ENCODE data around the gene PRDX2.
A peak's percentile ranks its signal among the peaks of the same experiment; 100 is the strongest.

PRDX2 gene

DNA sequence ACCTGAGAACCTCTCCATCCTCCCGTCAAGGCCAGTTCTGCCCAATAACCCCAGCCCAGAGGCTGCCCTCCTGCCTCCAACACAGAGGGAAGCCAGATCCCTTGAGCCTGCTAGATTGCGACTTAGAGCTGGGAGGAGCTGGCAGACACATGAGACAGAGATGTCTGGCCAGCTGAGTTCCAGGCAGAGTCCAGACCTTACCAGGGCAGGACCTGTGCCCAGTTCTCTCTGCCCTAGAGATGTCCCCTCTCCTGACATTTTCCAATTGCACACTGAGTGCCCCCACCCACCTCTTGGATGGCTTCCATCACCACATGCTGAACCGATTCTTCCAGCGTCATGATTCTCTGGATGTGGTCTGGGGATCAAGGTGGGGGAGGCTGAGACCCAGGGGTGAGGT is 29.3 kb downstream of the PRDX2 start:
- Mint-ChIP-seq H3K27me3 (no peaks in the 10 kb centered on the region), H3K4me3 (no peak overlapping the region), H3K27ac (no peak overlapping the region), H3K9me3 (no peaks in the 10 kb centered on the region), H3K36me3 (ENCODE audit: low read depth) (peaks cover 43% of the 10 kb centered on the region), H3K4me1 (ENCODE audit: low read depth) (peaks cover 24% of the 10 kb centered on the region)
- intact Hi-C loops (cut with micrococcal nuclease): no loop called here

DNA sequence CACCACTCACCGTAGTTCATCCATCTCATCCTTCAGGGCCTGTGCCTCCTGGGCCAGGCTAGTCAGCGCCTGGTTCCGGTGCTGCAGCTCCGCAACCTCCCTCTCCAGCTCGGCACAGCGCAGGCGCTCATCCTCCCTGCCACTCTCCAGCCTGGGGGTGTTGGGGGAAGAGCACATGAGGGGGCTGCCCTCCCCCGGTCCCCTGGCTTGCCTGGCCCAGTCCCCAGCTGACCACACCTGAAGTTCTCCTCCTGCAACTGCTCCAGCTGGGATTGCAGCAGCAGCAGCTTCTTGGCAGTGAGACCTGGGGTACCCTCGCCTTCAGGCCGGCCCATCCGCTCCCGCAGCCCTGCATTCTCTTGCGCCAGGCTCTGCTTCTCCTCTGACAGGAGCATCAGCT is 30.7 kb downstream of the PRDX2 start:
- H3K27ac Mint-ChIP-seq: no peak overlapping the region
- intact Hi-C loops (cut with micrococcal nuclease): no loop called here

DNA sequence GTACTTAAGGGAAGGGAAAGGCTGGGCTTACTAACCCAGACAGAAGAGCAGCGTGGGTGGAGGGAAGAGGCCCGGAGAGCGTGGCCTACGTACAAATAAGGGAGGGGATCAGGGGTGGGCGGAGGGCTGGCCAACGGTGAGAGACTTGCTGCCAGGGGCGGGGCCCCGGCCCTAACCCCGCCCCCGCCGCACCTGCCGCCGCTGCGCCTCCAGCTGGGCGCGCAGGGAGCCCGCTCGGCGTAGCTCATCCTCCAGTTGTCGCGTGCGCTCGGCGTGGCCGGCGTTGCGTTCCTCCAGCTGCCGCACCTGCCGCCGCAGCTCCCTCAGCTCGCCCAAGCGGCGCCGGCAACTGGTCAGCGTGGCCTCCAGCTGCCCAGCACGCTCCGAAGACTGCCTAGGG is 31.9 kb downstream of the PRDX2 start:
- no peaks in the 10 kb centered on the region for H3K27me3 Mint-ChIP-seq
- H3K4me3 Mint-ChIP-seq: no peak overlapping the region
- peaks cover 27% of the 10 kb centered on the region for H3K4me1 Mint-ChIP-seq (ENCODE audit: low read depth)
- no peaks in the 10 kb centered on the region for H3K9me3 Mint-ChIP-seq
- peaks cover 69% of the 10 kb centered on the region for H3K36me3 Mint-ChIP-seq (ENCODE audit: low read depth)
- intact Hi-C loops (cut with micrococcal nuclease): no loop called here
- no peak overlapping the region for H3K27ac Mint-ChIP-seq

More for the DNA sequence above, 30.7 kb downstream of the PRDX2 start:
- Mint-ChIP-seq H3K27me3 (no peaks in the 10 kb centered on the region), H3K4me3 (no peak overlapping the region), H3K9me3 (no peaks in the 10 kb centered on the region), H3K36me3 (ENCODE audit: low read depth) (peaks cover 57% of the 10 kb centered on the region), H3K4me1 (ENCODE audit: low read depth) (peaks cover 29% of the 10 kb centered on the region)

DNA sequence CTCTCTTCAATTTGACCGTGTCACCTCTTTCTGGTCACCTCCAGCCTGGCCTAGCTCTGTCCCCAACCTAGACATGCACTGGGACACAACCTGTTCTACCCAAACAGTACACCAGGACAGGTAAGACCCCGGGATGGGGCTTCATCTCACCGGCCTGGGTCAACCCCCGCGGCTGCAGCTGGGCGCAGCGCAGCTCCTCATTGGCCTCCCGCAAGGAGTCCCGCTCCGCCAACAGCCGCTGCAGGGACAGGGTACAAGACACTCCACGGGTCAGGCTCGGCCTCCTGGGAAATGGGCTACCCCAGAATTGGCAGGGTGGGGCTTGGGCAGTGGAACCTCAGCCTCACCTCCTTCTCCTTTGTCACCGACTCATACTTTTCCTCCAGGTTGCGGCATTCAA is 33.9 kb downstream of the PRDX2 start:
- intact Hi-C loops (cut with micrococcal nuclease): loop anchor here (2.0 kb wide), 1 partner anchor 79 kb away; no protein-coding TSS in a partner anchor
- H3K9me3 Mint-ChIP-seq: no peaks in the 10 kb centered on the region
- H3K36me3 Mint-ChIP-seq (ENCODE audit: low read depth): peaks cover 79% of the 10 kb centered on the region
- no peak overlapping the region for H3K4me3 Mint-ChIP-seq
- H3K27ac Mint-ChIP-seq: no peak overlapping the region
- no peaks in the 10 kb centered on the region for H3K27me3 Mint-ChIP-seq
- peaks cover 10% of the 10 kb centered on the region for H3K4me1 Mint-ChIP-seq (ENCODE audit: low read depth)

DNA sequence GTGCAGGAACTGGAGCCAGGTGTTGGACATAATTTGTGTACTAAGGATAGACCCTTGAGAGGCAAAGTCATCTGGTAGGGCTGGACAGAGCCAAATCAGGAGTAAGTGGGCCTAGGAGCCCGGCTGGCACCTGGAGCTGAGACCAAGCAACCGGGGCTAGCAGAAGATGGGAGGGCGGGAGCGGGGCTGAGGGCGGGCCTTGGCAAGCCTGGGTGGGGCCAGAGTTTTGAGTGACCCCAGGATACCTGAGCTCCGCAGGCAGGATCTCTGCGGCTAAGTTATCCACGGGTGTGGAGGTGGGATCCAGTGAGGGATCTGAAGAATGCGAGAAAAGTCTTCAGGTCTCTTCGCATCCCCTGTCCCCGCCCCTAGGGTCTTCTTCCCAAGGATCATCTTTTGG is 34.5 kb downstream of the PRDX2 start:
- H3K36me3 Mint-ChIP-seq (ENCODE audit: low read depth): peaks cover 85% of the 10 kb centered on the region
- H3K4me1 Mint-ChIP-seq (ENCODE audit: low read depth): peaks cover 7% of the 10 kb centered on the region
- H3K27ac Mint-ChIP-seq: no peak overlapping the region
- intact Hi-C loops (cut with micrococcal nuclease): loop anchor here (2.0 kb wide), 1 partner anchor 80 kb away; no protein-coding TSS in a partner anchor
- H3K9me3 Mint-ChIP-seq: no peaks in the 10 kb centered on the region
- no peaks in the 10 kb centered on the region for H3K27me3 Mint-ChIP-seq
- H3K4me3 Mint-ChIP-seq: no peak overlapping the region

DNA sequence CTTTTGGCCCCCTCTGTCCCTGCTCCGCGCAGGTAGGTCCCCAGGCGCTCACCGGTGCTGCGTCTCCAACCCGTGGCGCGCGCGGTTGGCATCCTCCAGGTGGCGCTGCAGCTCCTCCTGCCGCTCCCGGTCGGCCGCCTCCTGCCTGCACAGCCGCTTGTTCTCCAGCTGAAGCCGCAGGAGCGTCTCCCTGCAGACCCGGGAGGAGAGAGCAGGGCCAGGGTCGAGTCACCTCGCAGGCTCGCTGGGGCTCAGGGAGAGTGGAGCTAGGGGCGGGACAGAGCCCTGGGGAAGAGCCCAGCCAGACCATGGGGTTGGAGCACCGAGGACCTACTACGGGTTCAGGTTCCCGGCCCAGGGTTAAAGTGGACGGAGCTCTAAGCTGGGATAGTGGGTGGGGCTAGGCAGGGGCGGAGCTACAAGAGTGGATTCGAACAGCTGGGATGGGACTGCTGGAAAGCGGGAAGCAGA is 35.5 kb downstream of the PRDX2 start:
- intact Hi-C loops (cut with micrococcal nuclease): loop anchor here (2.0 kb wide), 1 partner anchor 81 kb away; no protein-coding TSS in a partner anchor
- Mint-ChIP-seq H3K27me3 (no peaks in the 10 kb centered on the region), H3K36me3 (ENCODE audit: low read depth) (peaks cover 89% of the 10 kb centered on the region), H3K27ac (peak overlapping the region; percentile 60), H3K4me3 (peak overlapping the region; percentile 78), H3K9me3 (no peaks in the 10 kb centered on the region), H3K4me1 (ENCODE audit: low read depth) (peaks cover 7% of the 10 kb centered on the region)

DNA sequence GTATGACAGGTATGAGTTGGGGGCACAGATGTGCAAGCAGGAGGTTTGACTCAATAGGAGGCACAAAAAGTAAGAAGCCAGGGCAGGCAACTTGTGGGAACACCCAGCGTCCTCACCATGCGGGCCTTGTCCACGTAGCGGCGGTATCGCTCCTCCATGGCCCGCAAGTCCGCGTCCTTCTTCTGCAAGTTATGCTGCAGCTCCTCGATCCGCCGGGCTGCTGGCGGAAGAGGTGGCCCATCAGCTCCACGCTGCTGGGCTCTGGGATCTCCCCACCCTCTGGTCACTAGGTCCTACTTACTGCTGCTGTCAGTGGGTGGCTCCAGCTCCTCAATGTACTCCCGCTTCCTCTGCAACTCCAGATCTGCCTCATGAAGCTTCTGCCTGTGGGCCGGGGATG is 36.9 kb downstream of the PRDX2 start:
- Mint-ChIP-seq H3K4me1 (ENCODE audit: low read depth) (peaks cover 12% of the 10 kb centered on the region), H3K27me3 (no peaks in the 10 kb centered on the region), H3K4me3 (no peak overlapping the region), H3K36me3 (ENCODE audit: low read depth) (peaks cover 75% of the 10 kb centered on the region), H3K27ac (no peak overlapping the region), H3K9me3 (no peaks in the 10 kb centered on the region)
- intact Hi-C loops (cut with micrococcal nuclease): no loop called here

DNA sequence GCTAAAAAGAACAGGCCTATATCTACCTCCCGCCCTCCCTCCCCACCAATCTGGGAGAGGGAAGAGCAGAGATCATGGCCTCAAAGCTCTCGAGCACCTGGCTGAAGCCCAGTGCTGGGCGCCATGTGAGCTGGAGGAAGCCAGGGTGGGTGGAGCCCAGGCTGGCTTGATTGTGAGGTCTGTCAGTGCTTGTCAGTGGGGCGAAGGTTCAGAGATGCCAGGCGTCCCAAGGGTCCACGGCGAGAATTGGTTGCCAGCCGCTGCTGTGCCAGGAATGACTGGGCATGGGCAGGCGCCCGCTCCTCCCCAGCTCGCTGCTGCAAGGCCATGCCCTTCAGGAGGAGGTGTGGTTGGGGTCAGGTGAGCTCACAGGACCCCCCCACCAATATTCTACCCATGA is 38.5 kb downstream of the PRDX2 start:
- peaks cover 12% of the 10 kb centered on the region for H3K4me1 Mint-ChIP-seq (ENCODE audit: low read depth)
- no peak overlapping the region for H3K4me3 Mint-ChIP-seq
- H3K9me3 Mint-ChIP-seq: no peaks in the 10 kb centered on the region
- intact Hi-C loops (cut with micrococcal nuclease): no loop called here
- no peak overlapping the region for H3K27ac Mint-ChIP-seq
- H3K27me3 Mint-ChIP-seq: peaks cover 12% of the 10 kb centered on the region
- H3K36me3 Mint-ChIP-seq (ENCODE audit: low read depth): peaks cover 66% of the 10 kb centered on the region

DNA sequence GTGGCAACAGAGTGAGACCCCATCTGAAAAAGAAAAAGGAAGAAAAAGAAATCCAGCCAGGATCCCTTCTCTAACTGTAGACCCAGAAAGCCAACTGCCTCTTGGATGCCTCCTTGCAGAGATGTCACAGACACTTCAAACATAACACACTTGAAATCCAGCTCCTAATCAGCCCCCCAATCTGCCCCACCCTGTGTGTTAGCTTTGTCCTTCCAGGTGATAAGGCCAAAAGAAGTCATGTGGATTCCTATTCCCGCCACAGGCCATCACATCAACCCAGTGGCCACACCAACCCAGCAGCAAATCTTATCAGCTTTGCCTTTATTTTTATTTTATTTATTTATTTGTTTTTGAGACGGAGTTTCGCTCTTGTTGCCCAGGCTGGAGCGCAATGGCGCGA is 41.9 kb downstream of the PRDX2 start:
- Mint-ChIP-seq H3K4me1 (ENCODE audit: low read depth) (peaks cover 11% of the 10 kb centered on the region), H3K4me3 (no peak overlapping the region), H3K9me3 (no peaks in the 10 kb centered on the region), H3K36me3 (ENCODE audit: low read depth) (peaks cover 33% of the 10 kb centered on the region), H3K27me3 (peaks cover 24% of the 10 kb centered on the region), H3K27ac (no peak overlapping the region)
- intact Hi-C loops (cut with micrococcal nuclease): loop anchor here (1.0 kb wide), 1 partner anchor 37 kb away; no protein-coding TSS in a partner anchor

DNA sequence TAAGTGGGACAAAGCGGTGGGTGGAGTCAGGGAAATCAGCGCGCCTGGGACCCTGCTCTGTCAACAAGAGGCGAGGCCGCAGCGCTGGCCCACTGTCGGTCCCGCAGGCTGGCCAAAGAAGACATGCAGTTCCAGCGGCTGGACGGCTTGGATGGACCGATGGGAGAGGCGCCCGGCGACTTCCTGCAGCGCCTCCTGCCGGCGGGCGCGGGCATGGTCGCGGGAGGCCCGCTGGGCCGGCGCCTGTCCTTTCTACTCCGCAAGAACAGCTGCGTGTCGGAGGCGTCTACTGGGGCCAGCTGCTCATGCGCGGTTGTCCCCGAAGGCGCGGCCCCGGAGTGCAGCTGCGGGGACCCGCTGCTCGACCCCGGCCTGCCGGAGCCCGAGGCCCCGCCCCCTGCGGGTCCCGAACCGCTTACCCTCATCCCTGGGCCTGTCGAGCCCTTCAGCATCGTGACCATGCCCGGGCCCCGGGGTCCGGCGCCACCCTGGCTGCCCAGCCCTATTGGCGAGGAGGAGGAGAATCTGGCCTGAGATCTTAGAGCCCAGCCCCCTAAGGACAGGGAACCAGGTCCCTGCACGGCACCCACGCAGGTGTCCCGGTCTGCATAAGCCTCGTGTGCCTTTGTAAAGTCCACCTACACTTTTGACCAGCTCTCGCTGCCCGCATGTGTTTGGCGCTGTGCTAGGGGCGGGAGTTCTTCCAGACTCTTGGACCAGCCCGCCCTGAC is 43.9 kb downstream of the PRDX2 start:
- no peaks in the 10 kb centered on the region for H3K9me3 Mint-ChIP-seq
- intact Hi-C loops (cut with micrococcal nuclease): loop anchor here (1.0 kb wide), 1 partner anchor 40 kb away; no protein-coding TSS in a partner anchor
- H3K4me3 Mint-ChIP-seq: peak overlapping the region; percentile 49
- peaks cover 34% of the 10 kb centered on the region for H3K27me3 Mint-ChIP-seq
- no peak overlapping the region for H3K27ac Mint-ChIP-seq
- peaks cover 11% of the 10 kb centered on the region for H3K4me1 Mint-ChIP-seq (ENCODE audit: low read depth)
- H3K36me3 Mint-ChIP-seq (ENCODE audit: low read depth): peaks cover 14% of the 10 kb centered on the region

DNA sequence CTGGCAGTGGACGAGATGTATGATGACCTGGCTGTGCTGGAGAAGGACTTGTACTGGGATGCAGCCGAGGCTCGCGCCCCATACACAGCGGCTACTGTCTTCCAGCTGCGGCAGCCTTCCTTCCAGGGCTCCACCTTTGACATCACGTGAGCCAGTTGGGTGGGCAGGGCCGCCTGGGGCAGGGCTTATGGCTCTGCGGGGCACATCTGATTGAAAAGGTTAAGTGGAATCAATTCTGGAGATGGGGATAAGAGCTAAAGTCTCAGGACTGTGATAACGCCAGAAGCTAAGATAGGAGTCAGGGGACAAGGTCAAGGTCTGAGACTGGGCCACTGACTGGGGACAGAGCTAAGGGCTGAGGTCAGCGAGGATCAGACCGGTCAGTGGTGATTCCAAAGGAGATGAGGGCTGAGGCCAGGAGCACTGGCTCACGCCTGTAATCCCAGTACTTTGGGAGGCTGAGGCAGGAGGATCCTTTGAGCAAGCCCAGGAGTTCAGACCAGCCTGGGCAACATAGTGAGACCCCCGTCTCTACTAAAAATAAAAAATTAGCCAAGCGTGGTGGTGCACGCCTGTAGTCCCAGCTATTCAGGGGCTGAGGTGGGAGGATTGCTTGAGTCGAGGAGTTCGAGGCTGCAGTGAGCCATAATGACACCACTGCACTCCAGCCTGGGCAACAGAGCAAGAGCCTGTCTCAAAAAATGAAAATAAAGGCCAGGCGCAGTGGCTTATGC is 45.3 kb downstream of the PRDX2 start:
- Mint-ChIP-seq H3K4me3 (no peak overlapping the region), H3K27ac (no peak overlapping the region), H3K27me3 (peaks cover 42% of the 10 kb centered on the region), H3K36me3 (ENCODE audit: low read depth) (peaks cover under 1% of the 10 kb centered on the region), H3K4me1 (ENCODE audit: low read depth) (peaks cover 11% of the 10 kb centered on the region), H3K9me3 (no peaks in the 10 kb centered on the region)
- intact Hi-C loops (cut with micrococcal nuclease): no loop called here

DNA sequence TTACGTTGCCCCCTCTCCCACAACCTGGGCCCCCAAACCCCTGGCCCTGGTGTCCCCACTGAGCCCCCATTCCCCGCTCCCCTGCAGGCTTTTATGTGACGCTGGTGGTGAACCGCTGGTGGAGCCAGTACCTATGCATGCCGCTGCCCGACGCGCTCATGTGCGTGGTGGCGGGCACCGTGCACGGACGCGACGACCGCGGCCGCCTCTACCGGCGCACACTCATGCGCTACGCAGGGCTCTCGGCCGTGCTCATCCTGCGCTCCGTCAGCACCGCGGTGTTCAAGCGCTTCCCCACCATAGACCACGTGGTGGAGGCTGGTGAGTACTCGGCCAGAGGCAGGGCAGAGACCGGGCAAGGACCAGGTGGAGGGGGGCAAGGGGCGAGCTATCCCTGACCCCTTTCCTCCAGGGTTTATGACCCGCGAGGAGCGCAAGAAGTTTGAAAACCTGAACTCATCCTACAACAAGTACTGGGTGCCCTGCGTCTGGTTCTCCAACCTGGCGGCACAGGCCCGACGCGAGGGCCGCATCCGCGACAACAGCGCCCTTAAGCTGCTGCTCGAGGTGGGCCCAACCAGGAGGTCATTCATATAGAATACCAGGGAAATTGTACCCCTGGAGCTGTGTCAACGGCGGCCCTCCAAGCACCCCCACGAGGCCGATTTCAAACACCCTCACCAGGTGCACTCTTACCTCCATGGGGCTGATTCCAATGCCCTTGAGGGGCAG is 47.0 kb downstream of the PRDX2 start:
- Mint-ChIP-seq H3K4me1 (ENCODE audit: low read depth) (peaks cover 5% of the 10 kb centered on the region), H3K9me3 (no peaks in the 10 kb centered on the region), H3K36me3 (ENCODE audit: low read depth) (no peaks in the 10 kb centered on the region), H3K27me3 (peaks cover 57% of the 10 kb centered on the region), H3K27ac (no peak overlapping the region), H3K4me3 (no peak overlapping the region)
- intact Hi-C loops (cut with micrococcal nuclease): no loop called here

DNA sequence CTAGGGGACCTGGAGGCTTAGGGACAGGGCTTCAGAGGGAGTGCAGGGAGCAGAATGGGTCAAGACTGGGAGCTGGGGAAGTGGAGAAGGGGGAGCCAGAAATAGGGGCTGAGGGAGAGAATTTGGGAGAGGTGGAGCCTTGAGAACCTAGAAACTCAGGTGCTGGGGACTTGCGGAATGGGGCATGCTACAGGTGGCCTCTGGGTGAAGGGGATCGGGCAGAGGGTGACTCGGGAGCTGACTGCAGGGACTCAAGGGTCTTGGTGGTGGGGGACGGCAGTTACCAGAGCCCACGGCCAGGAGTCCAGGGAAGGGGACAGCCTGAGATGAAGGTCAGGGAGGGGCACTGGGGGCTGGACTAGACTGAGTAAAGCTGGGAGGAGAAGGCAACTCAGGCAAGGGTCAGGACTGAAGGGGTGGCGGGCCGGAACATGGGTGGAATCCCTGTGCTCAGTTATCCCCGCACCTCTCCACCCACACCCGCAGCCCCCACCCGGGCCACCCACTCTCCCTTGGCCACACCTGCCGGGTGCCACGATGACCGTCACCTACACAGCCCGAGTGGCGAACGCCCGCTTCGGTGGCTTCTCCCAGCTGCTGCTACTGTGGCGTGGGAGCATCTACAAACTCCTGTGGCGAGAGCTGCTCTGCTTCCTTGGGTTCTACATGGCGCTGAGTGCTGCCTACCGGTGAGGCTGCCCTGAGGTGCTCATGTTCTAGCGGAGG is 49.4 kb downstream of the PRDX2 start:
- Mint-ChIP-seq H3K27ac (no peak overlapping the region), H3K9me3 (peaks cover 10% of the 10 kb centered on the region), H3K27me3 (peaks cover 48% of the 10 kb centered on the region), H3K36me3 (ENCODE audit: low read depth) (peaks cover 13% of the 10 kb centered on the region), H3K4me1 (ENCODE audit: low read depth) (peaks cover under 1% of the 10 kb centered on the region), H3K4me3 (no peak overlapping the region)
- intact Hi-C loops (cut with micrococcal nuclease): no loop called here
